Posterior vena cava (tissue), 2 donors: Measurements from ENCODE around the gene CEP19. TPM values are rescaled to one million over a fixed set of nuclear protein-coding genes. Genes with fewer than 3 reads are reported as not detected.
"Not testable (repeated sequence)": the region's sequence is repeated elsewhere in the genome, so short reads cannot be mapped to it uniquely, and the experiment has no call there.

ENCODE experiments used
- DNase-seq: peaks from one replicate; pipeline ENCODE4 v3.0.0-alpha.2; 2020; ENCODE audit warnings: low spot score
- intact Hi-C, 2 donors: fragments of 100-400 bp; cut with DNase I; formaldehyde crosslinking; loops; one replicate each; pipeline versions ENCODE4 v1.14.1 to v1.14.2; 2022 to 2023
- total RNA-seq, 2 donors: library from RNA; stranded (reverse); fragmentation: NEBNext Ultra II Directional; extraction: Animal tissue kit (Norgen Biotek cat#: 25700); gene quantifications; one replicate each; pipeline ENCODE4 v1.2.1, GENCODE V29; 2021
- donor health status: DM: yes; HTN: yes; CAD: no.
- donor health status: DM: yes; HTN: yes; CAD: no.

The CEP19 gene
- total RNA-seq, 2 donors from 2014 or later, result 0.69 to 1.3 TPM

DNA sequence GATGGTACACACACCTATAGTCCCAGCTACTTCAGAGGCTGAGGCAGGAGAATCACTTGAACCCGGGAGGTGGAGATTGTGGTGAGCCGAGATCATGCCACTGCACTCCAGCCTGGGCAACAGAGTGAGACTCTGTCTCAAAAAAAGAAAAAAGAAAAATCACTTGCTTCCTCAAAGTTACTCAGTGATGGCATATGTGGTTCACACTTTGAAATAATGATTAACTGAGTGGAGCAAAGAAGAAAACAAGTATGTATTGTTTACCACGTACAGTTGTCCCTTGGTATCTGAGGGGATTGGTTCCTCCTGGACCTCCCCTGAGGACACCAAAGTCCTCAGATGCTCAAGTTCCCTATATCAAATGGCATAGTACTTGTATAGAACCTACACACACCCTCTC, 5.1 kb upstream of the CEP19 start:
- intact Hi-C loops, DNase-seq: not testable (repeated sequence)

DNA sequence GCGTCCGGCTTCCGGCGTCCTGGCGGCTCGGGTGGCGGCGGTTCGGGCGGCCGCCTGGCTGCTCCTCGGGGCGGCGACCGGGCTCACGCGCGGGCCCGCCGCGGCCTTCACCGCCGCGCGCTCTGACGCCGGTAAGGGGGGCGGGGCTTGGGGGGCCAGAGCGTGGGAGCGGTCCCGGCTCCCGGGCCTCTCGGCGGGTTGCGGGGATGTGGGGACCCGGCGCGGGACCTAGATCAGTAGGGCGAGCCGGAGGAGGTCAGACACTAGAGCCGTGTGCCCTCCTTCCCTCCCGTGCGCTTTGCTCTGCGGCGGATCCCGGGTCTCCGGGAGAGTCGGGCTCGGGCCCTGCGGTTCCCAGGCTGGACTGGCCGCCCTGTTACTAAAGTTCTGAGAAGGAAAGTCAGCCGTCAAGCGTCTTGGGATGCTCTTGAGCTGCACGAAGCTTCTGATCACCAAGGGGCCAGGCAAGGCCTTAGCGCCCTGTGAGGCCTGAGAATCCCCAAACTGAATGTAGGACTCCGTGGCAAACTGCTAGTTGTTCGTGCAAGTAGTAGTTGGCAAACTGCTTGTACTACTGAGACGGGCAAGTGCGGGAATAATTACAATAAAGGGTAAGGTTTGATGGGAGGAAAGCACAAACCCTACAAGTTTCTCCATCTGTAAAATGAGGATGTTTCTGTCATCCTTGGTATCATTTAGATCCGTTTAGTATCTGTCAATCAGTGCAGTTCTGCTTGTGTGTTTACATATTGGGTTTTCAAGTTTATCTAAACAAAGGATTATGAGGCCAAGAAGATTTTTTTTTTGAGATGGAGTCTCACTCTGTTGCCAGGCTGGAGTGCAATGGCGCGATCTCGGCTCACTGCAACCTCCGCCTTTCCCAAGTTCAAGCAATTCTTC, 714 bp upstream of the CEP19 start:
- peak; percentile 86 for DNase-seq
- intact Hi-C loops, result no loop called here

DNA sequence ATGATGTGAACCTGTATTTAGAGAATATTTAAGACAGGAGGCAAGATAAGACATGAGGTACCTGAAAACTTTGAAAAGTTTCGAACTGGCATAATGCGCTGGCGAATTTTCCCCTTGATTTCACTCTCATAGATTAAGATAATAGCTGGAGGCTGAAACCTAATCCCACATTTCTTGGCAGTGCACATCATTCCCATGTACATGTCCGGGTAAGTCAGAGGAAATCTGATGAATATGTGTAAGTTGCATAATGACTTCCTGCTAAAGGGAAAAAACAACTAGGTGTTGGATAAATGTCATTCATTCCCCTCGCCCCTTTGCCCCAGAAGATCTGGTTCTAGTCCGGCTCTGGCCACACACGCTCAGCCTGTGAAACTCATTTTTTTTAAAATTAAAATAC, 3.6 kb downstream of the CEP19 start:
- intact Hi-C loops, result no loop called here
- DNase-seq, result no peak

DNA sequence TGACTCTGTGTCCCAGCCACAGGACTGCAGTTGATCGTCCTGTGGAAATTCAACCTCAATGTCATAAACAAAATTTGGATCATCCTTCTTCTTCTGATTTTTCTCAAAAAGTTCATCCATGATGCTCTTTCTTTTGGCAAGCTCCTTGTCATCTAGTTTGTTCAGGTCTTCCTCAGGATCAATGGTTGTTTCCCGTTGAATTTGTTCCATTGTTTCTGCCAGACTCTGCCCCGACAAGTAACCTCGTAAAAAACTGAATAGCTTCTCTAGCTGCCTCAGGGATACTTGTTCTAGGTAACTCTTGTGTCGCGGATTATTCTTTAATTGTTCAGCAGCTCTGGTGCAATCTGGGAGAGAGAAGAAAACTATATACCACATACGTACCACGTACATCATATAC, 4.5 kb downstream of the CEP19 start:
- intact Hi-C loops, result no loop called here
- DNase-seq, result no peak

DNA sequence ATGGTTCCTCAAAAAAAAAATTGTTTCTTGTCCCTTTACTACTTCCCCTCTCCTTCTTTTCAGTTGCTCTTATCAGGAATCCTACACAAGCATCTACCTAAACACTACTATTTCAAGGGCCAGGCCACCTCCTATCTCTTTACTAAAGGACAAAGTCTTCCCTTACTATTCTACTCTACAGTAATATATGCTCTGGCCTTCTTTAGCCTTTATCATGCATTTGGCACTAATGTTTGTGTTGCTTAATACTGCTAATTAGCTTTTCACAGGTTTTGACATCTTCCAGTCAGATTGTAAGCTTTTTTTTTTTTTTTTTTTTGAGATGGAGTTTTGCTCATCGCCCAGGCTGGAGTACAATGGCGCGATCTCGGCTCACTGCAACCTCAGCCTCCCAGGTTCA, 5.3 kb downstream of the CEP19 start:
- DNase-seq, result no peak
- intact Hi-C loops, result no loop called here

DNA sequence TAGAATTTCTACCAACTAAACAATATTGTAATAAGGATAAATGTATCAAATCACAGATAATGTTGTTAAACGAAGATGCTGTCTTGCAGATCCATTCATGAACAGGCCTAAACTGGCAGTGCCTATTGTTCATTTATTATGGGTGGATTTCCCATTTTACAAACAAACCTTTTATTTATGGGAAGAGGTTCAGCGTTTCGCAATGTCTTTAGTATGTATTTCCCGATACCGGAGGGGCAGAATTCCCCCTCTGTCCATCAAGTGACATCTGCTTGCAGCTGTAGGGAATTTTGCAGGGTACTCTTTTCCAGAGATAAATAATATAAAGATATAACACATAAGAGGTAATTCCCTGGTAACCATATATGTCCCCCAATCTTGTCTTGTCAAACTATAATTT, 5.7 kb downstream of the CEP19 start:
- DNase-seq, result no peak
- intact Hi-C loops, result no loop called here

DNA sequence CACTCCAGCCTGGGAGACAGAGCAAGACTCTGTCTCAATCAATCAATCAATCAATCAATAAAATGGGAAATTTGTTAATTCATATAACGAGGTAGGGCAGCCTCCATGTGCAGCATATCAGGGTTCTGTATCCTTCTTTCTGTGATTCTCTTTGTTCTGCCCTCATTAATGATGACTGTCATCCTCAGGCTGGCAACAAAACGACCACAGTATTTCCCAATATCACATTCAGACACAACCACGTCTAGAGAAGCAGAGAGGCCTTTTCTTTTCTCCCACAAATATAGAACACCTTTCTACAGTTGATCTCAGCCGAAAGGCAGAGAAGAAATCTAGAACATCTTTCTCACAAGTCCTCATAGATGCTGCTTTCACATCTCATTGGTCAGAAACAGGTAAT, 11.2 kb downstream of the CEP19 start:
- intact Hi-C loops, result no loop called here
- DNase-seq, result no peak

DNA sequence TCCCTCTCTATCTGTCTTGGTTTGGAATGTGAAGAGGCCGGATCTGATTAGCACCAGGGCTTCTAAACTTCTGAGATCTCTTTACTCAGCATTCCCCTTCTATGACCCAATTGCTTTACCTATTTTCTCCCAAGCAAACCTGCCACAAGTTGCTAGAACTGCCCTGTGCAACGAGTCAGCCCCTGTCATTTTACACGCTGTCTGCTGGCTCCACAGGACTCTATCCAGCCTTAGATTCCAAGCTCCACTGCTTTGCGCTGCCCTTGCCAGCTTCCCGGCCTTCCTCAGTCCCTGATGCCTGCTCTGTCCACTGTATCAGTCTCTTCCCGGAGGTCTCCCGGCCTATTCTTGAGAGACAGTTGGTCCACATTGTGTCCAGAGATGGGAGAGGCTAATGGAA, 12.3 kb downstream of the CEP19 start:
- no peak for DNase-seq
- intact Hi-C loops, result no loop called here

DNA sequence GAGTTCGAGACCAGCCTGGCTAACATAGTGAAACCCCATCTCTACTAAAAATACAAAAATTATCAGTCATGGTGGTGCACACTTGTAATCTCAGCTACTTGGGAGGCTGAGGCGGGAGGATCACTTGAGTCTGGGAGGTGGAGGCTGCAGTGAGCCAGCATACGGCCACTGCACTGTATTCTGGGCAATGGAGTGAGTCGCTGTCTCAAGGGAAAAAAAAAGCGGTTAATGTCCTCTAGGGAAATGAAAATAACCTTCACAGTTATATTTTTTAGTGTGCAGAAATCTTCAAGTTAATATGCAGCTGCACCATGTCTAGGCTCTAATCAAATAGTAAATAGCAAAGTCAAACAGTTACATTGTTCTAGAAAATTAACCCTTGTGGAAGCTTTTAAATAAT, 14.8 kb downstream of the CEP19 start:
- intact Hi-C loops, result no loop called here
- no peak for DNase-seq

DNA sequence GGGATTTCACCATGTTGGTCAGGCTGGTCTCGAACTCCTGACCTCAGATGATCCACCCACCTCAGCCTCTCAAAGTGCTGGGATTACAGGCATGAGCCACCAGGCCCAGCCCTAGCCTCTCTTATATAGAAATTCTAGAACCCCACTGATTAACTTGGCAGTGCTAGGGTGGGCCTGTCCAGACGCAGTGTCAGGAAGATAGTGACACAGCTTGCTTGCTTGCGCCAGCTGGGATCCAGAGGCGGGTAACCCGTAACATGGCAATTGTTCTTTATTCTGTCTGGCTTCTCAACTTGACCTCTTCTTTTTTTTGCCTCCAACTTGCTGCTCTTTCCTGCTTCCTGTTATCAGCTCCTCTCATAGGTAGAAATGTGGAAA, 16.2 kb downstream of the CEP19 start:
- intact Hi-C loops, result no loop called here
- no peak for DNase-seq

DNA sequence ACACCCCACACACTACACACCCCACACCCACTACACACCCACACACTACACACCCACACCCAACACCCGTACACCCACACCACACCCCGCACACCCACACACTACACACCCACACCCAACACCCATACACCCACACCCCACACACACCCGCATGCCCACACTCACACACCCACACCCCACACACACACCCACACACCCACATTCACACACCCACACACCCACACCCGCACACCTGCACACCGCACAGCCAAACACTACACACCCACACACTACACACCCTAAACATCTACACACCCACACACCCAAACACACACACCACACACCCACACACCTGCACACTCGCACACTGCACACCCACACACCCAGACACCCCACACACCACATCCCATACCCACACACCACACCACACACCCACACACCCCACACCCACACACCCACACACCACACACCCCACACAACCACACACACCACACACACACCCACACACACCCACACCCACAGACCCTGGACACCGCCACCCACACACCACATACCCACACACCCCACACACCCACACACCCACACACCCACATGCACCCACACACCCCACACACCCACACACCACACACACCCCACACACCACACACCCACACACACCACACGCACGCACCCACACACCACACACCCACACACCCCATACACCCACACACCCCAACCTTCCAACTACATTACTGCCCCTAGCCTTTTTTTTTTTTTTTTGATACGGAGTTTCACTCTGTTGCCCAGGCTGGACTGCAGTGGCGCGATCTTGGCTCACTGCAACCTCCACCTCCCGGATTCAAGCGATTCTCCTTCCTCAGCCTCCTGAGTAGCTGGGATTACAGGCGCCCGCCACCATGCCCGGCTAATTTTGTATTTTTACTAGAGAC, 16.9 kb downstream of the CEP19 start:
- no peak for DNase-seq
- intact Hi-C loops, result no loop called here

DNA sequence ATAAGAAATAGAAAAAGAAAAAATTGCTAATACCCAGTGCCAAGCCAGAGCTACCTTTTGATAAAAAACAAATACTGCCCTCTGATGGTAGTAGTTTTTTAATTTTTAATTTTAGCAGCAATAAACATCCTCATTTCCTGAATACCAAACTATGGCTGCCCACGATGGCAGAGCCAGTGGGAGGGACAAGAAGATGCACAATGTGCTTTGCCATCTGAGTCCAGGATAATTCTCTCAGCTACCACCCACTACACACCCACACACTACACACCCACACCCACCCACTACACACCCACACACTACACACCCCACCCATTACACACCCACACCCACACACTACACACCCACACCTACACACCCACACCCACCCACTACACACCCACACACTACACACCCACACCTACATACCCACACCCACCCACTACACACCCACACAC, 17.8 kb downstream of the CEP19 start:
- intact Hi-C loops, result no loop called here
- no peak for DNase-seq

DNA sequence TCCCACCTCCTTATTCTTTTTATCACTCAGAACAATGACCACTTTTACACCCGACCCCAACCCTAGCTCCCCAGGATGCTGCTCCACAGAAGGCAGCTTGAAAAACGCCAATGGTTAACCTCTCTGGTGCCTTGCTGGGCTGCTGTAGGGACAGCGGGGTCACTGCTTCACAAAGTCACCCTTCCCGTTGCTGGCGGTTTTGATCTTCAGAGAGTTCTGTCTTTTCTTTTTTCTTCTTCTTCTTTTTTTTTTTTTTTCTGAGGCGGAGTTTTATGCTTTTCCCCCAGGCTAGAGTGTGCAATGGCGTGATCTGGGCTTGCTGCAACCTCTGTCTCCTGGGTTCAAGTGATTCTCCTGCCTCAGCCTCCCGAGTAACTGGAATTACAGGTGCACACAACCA, 20.7 kb downstream of the CEP19 start:
- intact Hi-C loops, result no loop called here

DNA sequence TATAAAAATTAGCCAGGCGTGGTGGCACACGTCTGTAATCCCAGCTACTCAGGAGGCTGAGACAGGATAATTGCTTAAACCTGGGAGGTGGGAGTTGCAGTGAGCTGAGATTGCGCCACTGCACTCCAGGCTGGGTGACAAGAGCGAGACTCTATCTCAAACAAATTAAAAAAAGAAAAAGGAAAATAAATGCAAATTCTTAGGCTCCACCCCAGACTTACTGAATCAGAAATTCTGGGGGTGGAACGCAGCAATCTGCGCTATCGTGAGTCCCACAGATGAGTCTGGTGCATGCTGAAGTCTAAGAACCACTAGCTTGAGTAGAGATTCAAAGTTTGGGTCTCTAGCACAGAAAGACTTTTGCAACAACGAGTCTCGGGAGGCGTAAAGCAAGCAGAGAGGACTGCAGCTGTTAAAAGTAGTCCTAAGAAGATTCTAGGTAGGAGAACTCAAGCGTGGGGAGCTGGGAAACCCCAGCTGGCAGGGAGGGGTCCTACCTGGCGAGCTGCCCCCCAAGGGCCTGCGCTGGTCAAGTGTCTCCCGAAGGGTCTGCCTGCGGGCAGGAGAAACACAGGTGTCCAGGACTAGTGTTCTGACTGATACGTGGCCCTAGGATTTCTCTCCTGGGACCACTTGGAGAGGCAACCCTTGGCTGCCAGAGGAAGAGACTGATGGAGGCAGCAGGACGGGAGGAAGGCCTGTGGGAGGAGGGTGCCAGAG, 21.9 kb downstream of the CEP19 start:
- intact Hi-C loops, result loop anchor here in 1 of 2 donors (5.0 kb wide), 1 partner anchor 78 kb away; no protein-coding TSS in a partner anchor
- DNase-seq, result no peak

More for the DNA sequence above, 20.7 kb downstream of the CEP19 start:
- DNase-seq, result no peak

DNA sequence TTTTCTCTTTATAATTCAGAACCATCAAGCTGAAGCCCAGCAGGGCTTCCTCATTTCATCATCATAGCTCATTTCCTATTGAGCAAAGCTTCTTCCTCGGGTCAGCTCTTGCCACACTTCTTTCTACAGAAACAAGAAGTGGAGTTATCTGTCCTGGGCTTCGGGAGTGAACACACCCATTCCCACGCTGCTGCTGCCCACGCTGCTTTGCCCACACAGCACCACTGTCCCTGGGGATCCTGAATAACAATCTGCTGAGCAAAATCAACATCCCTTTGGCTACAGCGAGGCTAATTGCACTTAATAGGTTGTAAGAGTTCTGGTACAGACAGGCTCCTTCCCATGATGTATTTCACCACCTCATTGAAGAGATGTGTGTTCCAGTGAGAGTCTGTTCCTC, 23.7 kb downstream of the CEP19 start:
- peak; percentile 87 for DNase-seq
- intact Hi-C loops, result loop anchor here in 1 of 2 donors (5.0 kb wide), 1 partner anchor 76 kb away; no protein-coding TSS in a partner anchor

DNA sequence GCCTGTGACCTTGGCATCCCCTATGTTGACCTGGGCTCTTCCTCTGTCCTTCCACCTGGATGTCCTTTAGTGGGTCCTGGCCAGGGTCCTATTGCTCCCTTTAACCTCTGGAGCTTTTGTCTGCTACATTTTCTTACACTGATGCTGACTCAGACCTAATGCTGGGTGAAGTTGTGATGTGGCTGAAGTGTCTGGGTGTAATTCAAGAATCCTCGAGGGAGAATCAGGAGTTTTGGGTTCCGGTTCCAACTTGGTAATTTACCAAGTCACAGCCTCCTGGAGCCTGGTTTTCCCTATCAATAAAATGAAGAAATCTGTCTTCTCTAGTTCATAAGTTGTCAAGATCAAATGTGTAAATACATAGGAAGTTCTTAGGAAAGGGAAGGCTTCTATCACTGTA, 25.6 kb downstream of the CEP19 start:
- intact Hi-C loops, result loop anchor here in 1 of 2 donors (5.0 kb wide), 1 partner anchor 74 kb away; no protein-coding TSS in a partner anchor
- DNase-seq, result no peak

DNA sequence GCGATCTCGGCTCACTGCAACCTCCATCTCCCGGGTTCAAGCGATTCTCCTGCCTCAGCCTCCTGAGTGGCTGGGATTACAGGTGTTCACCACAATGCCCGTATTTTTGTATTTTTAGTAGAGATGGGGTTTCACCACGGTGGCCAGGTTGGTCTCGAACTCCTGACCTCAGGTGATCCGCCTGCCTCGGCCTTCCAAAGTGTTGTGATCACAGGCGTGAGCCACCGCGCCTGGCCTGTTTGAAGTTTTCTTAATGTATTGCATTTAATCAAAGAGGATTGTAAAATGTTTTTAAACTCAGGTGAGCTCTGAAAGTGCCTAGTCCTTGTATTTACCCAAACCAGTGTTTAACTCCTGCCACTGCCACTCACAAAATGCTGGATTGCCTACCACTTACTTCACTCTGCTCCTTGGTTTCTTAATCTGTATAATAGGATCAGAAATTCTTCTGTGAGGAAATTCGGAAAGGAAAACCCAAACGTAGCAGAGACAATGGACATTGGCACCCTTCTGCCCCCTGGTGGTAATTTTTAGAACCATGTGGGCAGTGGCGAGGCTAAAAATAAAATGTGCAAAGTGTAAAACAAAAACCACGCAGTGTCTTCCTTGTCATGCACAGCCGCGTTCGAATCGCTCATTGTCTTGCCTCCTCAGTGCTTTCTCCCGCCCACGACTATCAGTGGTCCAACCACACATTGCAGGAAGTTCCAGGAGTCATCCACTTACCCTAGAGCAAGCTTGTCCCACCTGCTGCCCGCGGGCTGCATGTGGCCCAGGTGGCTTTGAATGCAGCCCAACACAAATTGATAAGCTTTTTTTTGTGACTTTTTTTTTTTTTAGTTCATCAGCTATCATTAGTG, 27.3 kb downstream of the CEP19 start:
- peak; percentile 83 for DNase-seq
- intact Hi-C loops, result loop anchor here (2.0 to 5.0 kb wide), 2 partner anchors 72 to 76 kb away; no protein-coding TSS in a partner anchor

DNA sequence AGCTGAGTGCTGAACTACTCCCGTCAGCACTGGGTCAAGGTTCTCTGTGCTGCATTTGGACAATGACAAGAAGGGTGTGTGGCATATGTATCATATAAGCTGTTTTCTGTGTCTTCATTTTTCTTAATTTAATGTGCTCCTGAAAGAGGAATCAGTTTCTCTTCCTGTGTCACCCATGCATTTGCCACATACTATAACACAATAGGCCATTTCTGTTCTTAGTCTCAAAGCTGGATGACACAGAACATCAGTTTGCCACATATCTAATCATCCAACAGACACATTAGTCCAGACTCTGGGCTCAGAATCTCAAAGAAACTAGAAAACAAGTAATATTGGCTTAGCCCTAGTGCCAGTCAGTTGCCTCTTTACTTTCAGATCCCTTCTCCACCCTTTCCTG, 34.1 kb downstream of the CEP19 start:
- intact Hi-C loops, result no loop called here
- DNase-seq, result no peak

DNA sequence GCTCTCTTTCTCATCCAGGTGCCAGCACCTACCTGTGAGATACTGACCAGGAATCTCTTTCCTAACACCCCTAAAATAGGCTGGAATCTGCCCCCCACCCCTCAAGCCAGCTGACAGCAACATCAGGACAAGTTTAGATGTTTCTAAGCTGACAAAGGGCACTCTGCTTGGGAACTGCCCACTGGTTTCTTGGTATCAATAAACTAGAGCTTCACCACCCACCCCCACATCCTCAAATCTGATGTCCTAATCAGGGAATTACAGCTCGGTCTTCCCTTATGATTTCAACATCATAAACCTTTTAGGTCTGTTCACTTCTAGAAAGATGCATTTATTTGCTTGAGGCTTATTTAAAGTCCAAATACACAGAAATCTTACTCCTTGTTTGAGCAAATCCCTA, 34.7 kb downstream of the CEP19 start:
- no peak for DNase-seq
- intact Hi-C loops, result no loop called here
